ENCODE data around the gene FN1.

DNA sequence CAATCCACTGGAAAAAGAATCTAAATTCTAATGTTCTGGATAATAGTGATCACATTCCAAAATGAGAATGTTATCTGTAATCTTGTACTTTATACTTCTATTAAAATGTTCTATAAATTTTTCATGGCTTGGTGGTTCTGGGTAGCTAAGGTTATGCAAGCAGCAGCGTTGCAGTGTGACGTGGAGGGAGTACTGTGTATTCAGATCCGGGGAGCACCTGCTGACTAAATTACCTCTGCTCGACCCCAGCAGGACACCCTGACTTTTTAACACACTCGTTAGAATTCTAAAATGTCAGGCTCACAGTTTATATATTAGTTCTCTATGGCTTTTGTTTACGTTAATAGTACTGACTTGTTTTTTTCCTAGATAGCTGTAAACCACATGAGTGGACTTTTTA is 111.1 kb downstream of the FN1 start:
- no peak for TF ChIP-seq POLR2A (IDR thresholded peaks at IDR 0.05; ENCODE audit: low read depth, low read length)
- no peak for TF ChIP-seq FOS (IDR thresholded peaks at IDR 0.05; ENCODE audit: borderline replicate concordance, insufficient read depth, low read length)
- TF ChIP-seq, protein P1, sequence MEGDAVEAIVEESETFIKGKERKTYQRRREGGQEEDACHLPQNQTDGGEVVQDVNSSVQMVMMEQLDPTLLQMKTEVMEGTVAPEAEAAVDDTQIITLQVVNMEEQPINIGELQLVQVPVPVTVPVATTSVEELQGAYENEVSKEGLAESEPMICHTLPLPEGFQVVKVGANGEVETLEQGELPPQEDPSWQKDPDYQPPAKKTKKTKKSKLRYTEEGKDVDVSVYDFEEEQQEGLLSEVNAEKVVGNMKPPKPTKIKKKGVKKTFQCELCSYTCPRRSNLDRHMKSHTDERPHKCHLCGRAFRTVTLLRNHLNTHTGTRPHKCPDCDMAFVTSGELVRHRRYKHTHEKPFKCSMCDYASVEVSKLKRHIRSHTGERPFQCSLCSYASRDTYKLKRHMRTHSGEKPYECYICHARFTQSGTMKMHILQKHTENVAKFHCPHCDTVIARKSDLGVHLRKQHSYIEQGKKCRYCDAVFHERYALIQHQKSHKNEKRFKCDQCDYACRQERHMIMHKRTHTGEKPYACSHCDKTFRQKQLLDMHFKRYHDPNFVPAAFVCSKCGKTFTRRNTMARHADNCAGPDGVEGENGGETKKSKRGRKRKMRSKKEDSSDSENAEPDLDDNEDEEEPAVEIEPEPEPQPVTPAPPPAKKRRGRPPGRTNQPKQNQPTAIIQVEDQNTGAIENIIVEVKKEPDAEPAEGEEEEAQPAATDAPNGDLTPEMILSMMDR (IDR thresholded peaks at IDR 0.05; ENCODE audit: extremely low read depth in 1 of 2, insufficient read depth in 1 of 2, low read depth in 1 of 2, low read length in 2 of 2) = no peak
- TF ChIP-seq JUN (IDR thresholded peaks at IDR 0.05; ENCODE audit: borderline replicate concordance, insufficient read depth, insufficient read length, low read depth) = no peak
- TF ChIP-seq EZH2 (IDR thresholded peaks at IDR 0.05; ENCODE audit: borderline replicate concordance, low read depth, low read length, severe bottlenecking) = no peak

All from endothelial cell of umbilical vein (primary cell).